PC-9 (cell line): ENCODE data around the gene HSD17B4.

ENCODE experiments used
- EZH2 ChIP-seq: fragments of 200-600 bp; sonication (generic); IDR thresholded peaks from 2 replicates; pipeline ENCODE4 v1.8.0; 2017; ENCODE audit warnings: antibody characterized with exemption, low read depth
- TF ChIP-seq, protein P1 (sequence below): fragments of 200-600 bp; sonication (generic); conservative IDR thresholded peaks from 2 replicates; pipeline ENCODE4 v1.6.1; 2017; ENCODE audit warnings: mixed run types, antibody characterized with exemption, mild to moderate bottlenecking, moderate library complexity

DNA sequence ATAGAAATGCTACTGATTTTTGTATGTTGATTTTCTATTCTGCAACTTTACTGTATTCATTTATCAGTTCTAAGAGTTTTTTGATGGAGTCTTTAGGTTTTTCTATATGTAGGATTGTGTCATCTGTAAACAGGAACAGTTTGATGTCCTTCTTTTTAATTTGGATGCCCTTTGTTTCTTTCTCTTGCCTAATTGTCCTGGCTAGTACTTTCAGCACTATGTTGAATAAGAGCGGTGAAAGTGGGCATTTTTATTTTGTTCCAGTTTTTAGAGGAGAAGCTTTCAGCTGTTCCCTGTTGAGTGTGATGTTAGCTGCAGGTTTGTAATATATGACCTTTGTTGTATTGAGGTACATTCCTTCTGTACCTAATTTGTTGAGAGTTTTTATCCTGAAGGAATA, 13.3 kb downstream of the HSD17B4 start:
- TF ChIP-seq, protein P1, sequence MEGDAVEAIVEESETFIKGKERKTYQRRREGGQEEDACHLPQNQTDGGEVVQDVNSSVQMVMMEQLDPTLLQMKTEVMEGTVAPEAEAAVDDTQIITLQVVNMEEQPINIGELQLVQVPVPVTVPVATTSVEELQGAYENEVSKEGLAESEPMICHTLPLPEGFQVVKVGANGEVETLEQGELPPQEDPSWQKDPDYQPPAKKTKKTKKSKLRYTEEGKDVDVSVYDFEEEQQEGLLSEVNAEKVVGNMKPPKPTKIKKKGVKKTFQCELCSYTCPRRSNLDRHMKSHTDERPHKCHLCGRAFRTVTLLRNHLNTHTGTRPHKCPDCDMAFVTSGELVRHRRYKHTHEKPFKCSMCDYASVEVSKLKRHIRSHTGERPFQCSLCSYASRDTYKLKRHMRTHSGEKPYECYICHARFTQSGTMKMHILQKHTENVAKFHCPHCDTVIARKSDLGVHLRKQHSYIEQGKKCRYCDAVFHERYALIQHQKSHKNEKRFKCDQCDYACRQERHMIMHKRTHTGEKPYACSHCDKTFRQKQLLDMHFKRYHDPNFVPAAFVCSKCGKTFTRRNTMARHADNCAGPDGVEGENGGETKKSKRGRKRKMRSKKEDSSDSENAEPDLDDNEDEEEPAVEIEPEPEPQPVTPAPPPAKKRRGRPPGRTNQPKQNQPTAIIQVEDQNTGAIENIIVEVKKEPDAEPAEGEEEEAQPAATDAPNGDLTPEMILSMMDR = no peak
- no peak for TF ChIP-seq EZH2
